SK-N-SH (cell line): ENCODE results near the gene MALAT1. TPM values are rescaled to one million over a fixed set of nuclear protein-coding genes. Genes with fewer than 3 reads are reported as not detected.

Experiments used
- CTCF ChIA-PET: fragments of 300-600, 350-600 bp; formaldehyde crosslinking; extraction: SDS; loops from one replicate; lab custom pipeline; 2021; lab: Yijun Ruan, JAX
- POLR2A ChIA-PET: fragments of 350-600 bp; sonication (Branson Sonifier 250); formaldehyde crosslinking; extraction: SDS; loops from one replicate; lab custom pipeline; 2020; ENCODE audit warnings: antibody characterized with exemption, inconsistent platforms; lab: Yijun Ruan, JAX
- DNase-seq: peaks from one replicate; pipeline ENCODE4 v3.0.0; 2012
- H2AFZ ChIP-seq: fragments of 200-600 bp; sonication (generic); 2 replicates; pipeline ENCODE4 v1.8.1; 2016; ENCODE audit warnings: antibody characterized with exemption, mild to moderate bottlenecking, low read depth
- H3F3A ChIP-seq: fragments of 200-600 bp; sonication (generic); replicated peaks from 2 replicates; pipeline ENCODE3; 2016; ENCODE audit warnings: antibody characterized with exemption, mild to moderate bottlenecking; ENCODE audit not compliant: insufficient read depth
- H3K27ac ChIP-seq, 2 experiments: fragments of 200-500 bp in 1 of 2; fragments of 200-600 bp in 1 of 2; sonication (Bioruptor generic) in 1 of 2; sonication (generic), shearing (Covaris generic) in 1 of 2; 2 replicates each; pipeline versions ENCODE4 v1.5.1 to v1.6.1; 2014 to 2016; ENCODE audit warnings: low read depth in 2 of 2, inconsistent platforms in 1 of 2, low read length in 1 of 2, mild to moderate bottlenecking in 1 of 2, mixed read lengths in 1 of 2
- H3K27me3 ChIP-seq: fragments of 200-600 bp; sonication (generic), shearing (Covaris generic); 2 replicates; pipeline ENCODE4 v1.6.1; 2016; ENCODE audit warnings: mixed run types; ENCODE audit not compliant: insufficient read depth
- H3K36me3 ChIP-seq, 2 experiments: fragments of 200-500 bp in 1 of 2; fragments of 200-600 bp in 1 of 2; sonication (Bioruptor generic) in 1 of 2; sonication (generic) in 1 of 2; replicated peaks in 1 of 2; 2 replicates each; pipeline versions ENCODE3 to v1.5.1; 2014 to 2016; ENCODE audit warnings: low read length in 1 of 2, mild to moderate bottlenecking in 1 of 2; ENCODE audit not compliant: insufficient read depth in 2 of 2, control insufficient read depth in 1 of 2
- H3K4me1 ChIP-seq, 2 experiments: fragments of 200-500 bp in 1 of 2; fragments of 200-600 bp in 1 of 2; sonication (Bioruptor generic) in 1 of 2; sonication (generic), shearing (Covaris generic) in 1 of 2; 2 replicates each; pipeline versions ENCODE4 v1.5.1 to v1.6.1; 2014 to 2016; ENCODE audit warnings: low read depth in 1 of 2, low read length in 1 of 2, mixed run types in 1 of 2; ENCODE audit not compliant: insufficient read depth in 2 of 2, control insufficient read depth in 1 of 2
- H3K4me2 ChIP-seq: fragments of 200-600 bp; sonication (generic), shearing (Covaris generic); 2 replicates; pipeline ENCODE4 v1.6.1; 2017; ENCODE audit warnings: mixed run types
- H3K4me3 ChIP-seq, 2 experiments: fragments of 200-500 bp in 1 of 2; fragments of 200-600 bp in 1 of 2; sonication (Bioruptor generic) in 1 of 2; sonication (generic), shearing (Covaris generic) in 1 of 2; 2 replicates each; pipeline versions ENCODE4 v1.5.1 to v1.8.1; 2014 to 2016; ENCODE audit warnings: low read depth in 2 of 2, inconsistent platforms in 1 of 2, low read length in 1 of 2, mild to moderate bottlenecking in 1 of 2, mixed read lengths in 1 of 2, moderate library complexity in 1 of 2
- H3K79me2 ChIP-seq: fragments of 200-600 bp; sonication (generic); 2 replicates; pipeline ENCODE4 v1.8.1; 2017; ENCODE audit warnings: mild to moderate bottlenecking; ENCODE audit not compliant: insufficient read depth
- H3K9ac ChIP-seq: fragments of 200-600 bp; sonication (generic); 2 replicates; pipeline ENCODE4 v1.6.1; 2017; ENCODE audit warnings: mixed run types
- H3K9me2 ChIP-seq: fragments of 200-600 bp; sonication (generic); 2 replicates; pipeline ENCODE4 v1.6.1; 2017; ENCODE audit warnings: mixed run types
- H3K9me3 ChIP-seq: fragments of 200-600 bp; sonication (generic); 2 replicates; pipeline ENCODE4 v1.6.1; 2017; ENCODE audit warnings: mixed run types, mild to moderate bottlenecking, moderate library complexity
- H4K20me1 ChIP-seq: fragments of 200-600 bp; sonication (generic); 2 replicates; pipeline ENCODE4 v1.6.1; 2017; ENCODE audit warnings: mild to moderate bottlenecking, mixed run types; ENCODE audit not compliant: insufficient read depth
- CHD2 ChIP-seq: fragments of 150-350 bp; IDR thresholded peaks from 2 replicates; pipeline ENCODE4 v1.6.1; 2018; ENCODE audit warnings: low read length; ENCODE audit not compliant: partially characterized antibody
- CTCF ChIP-seq: fragments of 200-600 bp; sonication (generic); IDR thresholded peaks from 2 replicates; pipeline ENCODE4 v1.6.1; 2017; ENCODE audit warnings: antibody characterized with exemption, mild to moderate bottlenecking, moderate library complexity
- ELF1 ChIP-seq: IDR thresholded peaks from 2 replicates; pipeline ENCODE4 v1.4.0; 2012
- EP300 ChIP-seq, 2 experiments: IDR thresholded peaks; 2 replicates each; pipeline versions ENCODE4 v1.4.0 to v1.6.1; 2012; ENCODE audit warnings: borderline replicate concordance in 1 of 2, low read depth in 1 of 2, low read length in 1 of 2
- FOSL2 ChIP-seq: IDR thresholded peaks from 2 replicates; pipeline ENCODE4 v1.4.0; 2012; ENCODE audit warnings: low read depth, mild to moderate bottlenecking, moderate library complexity, borderline replicate concordance
- FOXM1 ChIP-seq: IDR thresholded peaks from 2 replicates; pipeline ENCODE4 v1.4.0; 2012; ENCODE audit warnings: low read depth, mild to moderate bottlenecking
- GABPA ChIP-seq: IDR thresholded peaks from 2 replicates; pipeline ENCODE4 v1.4.0; 2012; ENCODE audit warnings: low read depth, mild to moderate bottlenecking
- GATA2 ChIP-seq: sonication (generic); formaldehyde crosslinking; IDR thresholded peaks from 2 replicates; pipeline ENCODE4 v1.5.0; 2020; ENCODE audit warnings: mild to moderate bottlenecking, missing genetic modification reagents
- IRF3 ChIP-seq: fragments of 150-350 bp; IDR thresholded peaks from 2 replicates; pipeline ENCODE4 v1.6.1; 2016; ENCODE audit warnings: mild to moderate bottlenecking, low read depth, low read length
- MAX ChIP-seq: IDR thresholded peaks from 2 replicates; pipeline ENCODE4 v1.4.0; 2012; ENCODE audit warnings: low read depth
- MEF2A ChIP-seq: IDR thresholded peaks from 2 replicates; pipeline ENCODE4 v1.4.0; 2012; ENCODE audit warnings: low read depth, borderline replicate concordance
- MXI1 ChIP-seq: IDR thresholded peaks from 2 replicates; pipeline ENCODE4 v1.6.1; 2012; ENCODE audit warnings: mild to moderate bottlenecking, low read depth, low read length, improper control_type of control experiment
- RXRA ChIP-seq: IDR thresholded peaks from 2 replicates; pipeline ENCODE4 v1.4.0; 2012; ENCODE audit warnings: low read depth, mild to moderate bottlenecking, borderline replicate concordance
- SIN3A ChIP-seq: IDR thresholded peaks from 2 replicates; pipeline ENCODE4 v1.6.1; 2012; ENCODE audit warnings: low read depth, mild to moderate bottlenecking, low read length, moderate library complexity, borderline replicate concordance
- TAF1 ChIP-seq: IDR thresholded peaks from 2 replicates; pipeline ENCODE4 v1.6.1; 2012; ENCODE audit warnings: low read depth, mild to moderate bottlenecking, low read length, moderate library complexity, borderline replicate concordance
- TCF12 ChIP-seq: IDR thresholded peaks from 2 replicates; pipeline ENCODE4 v1.4.0; 2012
- TEAD4 ChIP-seq: IDR thresholded peaks from 2 replicates; pipeline ENCODE4 v1.4.0; 2012; ENCODE audit warnings: mild to moderate bottlenecking, borderline replicate concordance; ENCODE audit not compliant: insufficient read depth
- USF2 ChIP-seq: fragments of 150-350 bp; IDR thresholded peaks from 2 replicates; pipeline ENCODE4 v1.6.1; 2017; ENCODE audit warnings: antibody characterized with exemption, low read length, low read depth, borderline replicate concordance
- ZBTB33 ChIP-seq: IDR thresholded peaks from 2 replicates; pipeline ENCODE4 v1.4.0; 2012; ENCODE audit warnings: low read depth, borderline replicate concordance
- polyA plus RNA-seq, 3 experiments: library from polyadenylated mRNA; depleted of rRNA; stranded (reverse); fragments of >200 nt; gene quantifications; 2 replicates each; pipeline ENCODE4 v1.2.3, GENCODE V29; 2012
- TF ChIP-seq, protein P1 (sequence below): IDR thresholded peaks from 2 replicates; pipeline ENCODE4 v1.6.1; 2012; ENCODE audit warnings: mild to moderate bottlenecking, low read depth, low read length, moderate library complexity

Gene MALAT1
- polyA plus RNA-seq, 1 of the 3 experiments (the other 2 are of a cell fraction): 285 TPM

- TF ChIP-seq RXRA: no peak
- TF ChIP-seq, all 33 proteins: peak for 7
Observed at GRCh38 chr11:65501472-65502273, 2.8 kb downstream of the MALAT1 start (continued).

DNA sequence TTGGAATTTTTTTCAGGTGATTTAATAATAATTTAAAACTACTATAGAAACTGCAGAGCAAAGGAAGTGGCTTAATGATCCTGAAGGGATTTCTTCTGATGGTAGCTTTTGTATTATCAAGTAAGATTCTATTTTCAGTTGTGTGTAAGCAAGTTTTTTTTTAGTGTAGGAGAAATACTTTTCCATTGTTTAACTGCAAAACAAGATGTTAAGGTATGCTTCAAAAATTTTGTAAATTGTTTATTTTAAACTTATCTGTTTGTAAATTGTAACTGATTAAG is 3.4 kb downstream of the MALAT1 start:
- CTCF ChIA-PET: interaction anchor here (0.8 to 1.9 kb wide), 14 partner anchors 8 to 187 kb away, joined by 3 to 12 read pairs (median 5); partner anchors contain the start of genes DPF2 and ZNRD2

More for the DNA sequence above, 3.4 kb downstream of the MALAT1 start:
- peaks cover 0 to 19% of the 10 kb centered on the region in 2 experiments; a peak in 2 of 4 replicates for H3K4me1 ChIP-seq
- no peaks in the 10 kb centered on the region for H3K9me3 ChIP-seq
- H2AFZ ChIP-seq: no peak overlapping the region
- POLR2A ChIA-PET: interaction anchor here (1.1 to 26.8 kb wide), 8 partner anchors 10 to 149 kb away, joined by 3 to 1027 read pairs (median 4); partner anchors contain the start of gene NEAT1
- TF ChIP-seq MAX: no peak
- TF ChIP-seq FOSL2: no peak
- no peak for TF ChIP-seq CTCF
- no peak for TF ChIP-seq TEAD4
- no peak for TF ChIP-seq SIN3A
- TF ChIP-seq USF2: no peak
- no peak for TF ChIP-seq FOXM1
- no peak for TF ChIP-seq ZBTB33
- no peak for TF ChIP-seq TCF12
- TF ChIP-seq, protein P1, sequence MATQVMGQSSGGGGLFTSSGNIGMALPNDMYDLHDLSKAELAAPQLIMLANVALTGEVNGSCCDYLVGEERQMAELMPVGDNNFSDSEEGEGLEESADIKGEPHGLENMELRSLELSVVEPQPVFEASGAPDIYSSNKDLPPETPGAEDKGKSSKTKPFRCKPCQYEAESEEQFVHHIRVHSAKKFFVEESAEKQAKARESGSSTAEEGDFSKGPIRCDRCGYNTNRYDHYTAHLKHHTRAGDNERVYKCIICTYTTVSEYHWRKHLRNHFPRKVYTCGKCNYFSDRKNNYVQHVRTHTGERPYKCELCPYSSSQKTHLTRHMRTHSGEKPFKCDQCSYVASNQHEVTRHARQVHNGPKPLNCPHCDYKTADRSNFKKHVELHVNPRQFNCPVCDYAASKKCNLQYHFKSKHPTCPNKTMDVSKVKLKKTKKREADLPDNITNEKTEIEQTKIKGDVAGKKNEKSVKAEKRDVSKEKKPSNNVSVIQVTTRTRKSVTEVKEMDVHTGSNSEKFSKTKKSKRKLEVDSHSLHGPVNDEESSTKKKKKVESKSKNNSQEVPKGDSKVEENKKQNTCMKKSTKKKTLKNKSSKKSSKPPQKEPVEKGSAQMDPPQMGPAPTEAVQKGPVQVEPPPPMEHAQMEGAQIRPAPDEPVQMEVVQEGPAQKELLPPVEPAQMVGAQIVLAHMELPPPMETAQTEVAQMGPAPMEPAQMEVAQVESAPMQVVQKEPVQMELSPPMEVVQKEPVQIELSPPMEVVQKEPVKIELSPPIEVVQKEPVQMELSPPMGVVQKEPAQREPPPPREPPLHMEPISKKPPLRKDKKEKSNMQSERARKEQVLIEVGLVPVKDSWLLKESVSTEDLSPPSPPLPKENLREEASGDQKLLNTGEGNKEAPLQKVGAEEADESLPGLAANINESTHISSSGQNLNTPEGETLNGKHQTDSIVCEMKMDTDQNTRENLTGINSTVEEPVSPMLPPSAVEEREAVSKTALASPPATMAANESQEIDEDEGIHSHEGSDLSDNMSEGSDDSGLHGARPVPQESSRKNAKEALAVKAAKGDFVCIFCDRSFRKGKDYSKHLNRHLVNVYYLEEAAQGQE: no peak
- TF ChIP-seq ELF1: no peak
- TF ChIP-seq GATA2 (CRISPR knock-in tag): no peak
- TF ChIP-seq MEF2A: no peak
- TF ChIP-seq TAF1: no peak
- no peak for TF ChIP-seq IRF3
- no peak for TF ChIP-seq EP300 (IDR thresholded peaks at IDR 0.05; ENCODE audit: borderline replicate concordance in 1 of 2, low read depth in 1 of 2, low read length in 1 of 2)
- no peak for TF ChIP-seq MXI1
- TF ChIP-seq CHD2: no peak
- no peak for TF ChIP-seq GABPA
- H3K9me2 ChIP-seq: no peaks in the 10 kb centered on the region
- peaks cover 95% of the 10 kb centered on the region for H3K79me2 ChIP-seq
- H4K20me1 ChIP-seq: peaks cover 82% of the 10 kb centered on the region
- H3K9ac ChIP-seq: peak overlapping the region; percentile 100
- no peak for DNase-seq
- H3K27me3 ChIP-seq: no peaks in the 10 kb centered on the region
- peak overlapping the region; percentile 99 to 100; a peak in 3 of 4 replicates for H3K27ac ChIP-seq
- peak overlapping the region; percentile 84 to 87 for H3K4me3 ChIP-seq
- peak overlapping the region; percentile 87 for H3K4me2 ChIP-seq
- H3K36me3 ChIP-seq: peaks cover 66 to 77% of the 10 kb centered on the region in 2 experiments
- H3F3A ChIP-seq: peaks cover 82% of the 10 kb centered on the region
